ENCODE measurements around the gene RGS8. TPM values are rescaled to one million over a fixed set of nuclear protein-coding genes. Genes with fewer than 3 reads are reported as not detected.

Gene RGS8
- total RNA-seq, 1 experiment from 2014 or later, result not detected

DNA sequence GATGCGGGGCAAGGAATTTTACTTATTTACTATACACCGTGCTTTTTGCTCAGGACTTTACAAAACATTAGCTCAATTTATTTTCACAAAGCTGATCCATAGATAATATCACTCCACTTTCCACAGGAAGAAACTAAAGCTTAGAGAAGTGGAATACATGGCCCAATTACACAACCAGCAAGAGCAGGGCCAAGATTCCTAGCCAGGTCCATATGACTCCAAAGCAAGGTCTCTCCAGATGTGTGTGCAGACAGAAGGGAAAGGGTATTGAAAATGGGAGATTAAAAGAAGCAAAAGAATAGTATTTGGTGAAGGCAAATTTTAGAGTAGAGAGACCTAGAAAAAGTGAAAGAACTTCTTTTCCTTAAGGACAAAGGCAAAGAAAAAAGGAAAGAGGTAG, 30.4 kb downstream of the RGS8 start:
- no peaks in the 10 kb centered on the region for H3K4me1 Mint-ChIP-seq (ENCODE audit: insufficient read depth, unreplicated experiment)
- intact Hi-C loops (cut with micrococcal nuclease), result no loop called here
- TF ChIP-seq CTCF (IDR thresholded peaks at IDR 0.05; ENCODE audit: unreplicated experiment), result no peak
- ChIA-PET CTCF (interaction anchor here (0.6 kb wide), 1 partner anchor 41 kb away, joined by 3 read pairs; no protein-coding TSS in a partner anchor), POLR2A (interaction anchor here (0.6 to 1.5 kb wide), 2 partner anchors 11 to 14 kb away, joined by 3 to 6 read pairs; no protein-coding TSS in a partner anchor)
- no peak overlapping the region for H3K4me3 Mint-ChIP-seq (ENCODE audit: unreplicated experiment)
- no peak overlapping the region for H3K27ac Mint-ChIP-seq (ENCODE audit: low read depth, unreplicated experiment)
- no peak for DNase-seq (ENCODE audit: unreplicated experiment)
- H3K36me3 Mint-ChIP-seq (ENCODE audit: insufficient read depth, unreplicated experiment), result no peaks in the 10 kb centered on the region
- no peaks in the 10 kb centered on the region for H3K27me3 Mint-ChIP-seq (ENCODE audit: insufficient read depth, unreplicated experiment)
- no peaks in the 10 kb centered on the region for H3K9me3 Mint-ChIP-seq (ENCODE audit: unreplicated experiment)
- no TSS peak for BruUV-seq (replicated peaks)

GRCh38 chr1:182652933-182653332, 31.5 kb downstream of the RGS8 start:
- no peaks in the 10 kb centered on the region for H3K4me1 Mint-ChIP-seq (ENCODE audit: insufficient read depth, unreplicated experiment)
- TF ChIP-seq CTCF (IDR thresholded peaks at IDR 0.05; ENCODE audit: unreplicated experiment), result no peak
- no TSS peak for BruUV-seq (replicated peaks)
- no peaks in the 10 kb centered on the region for H3K36me3 Mint-ChIP-seq (ENCODE audit: insufficient read depth, unreplicated experiment)
- H3K27ac Mint-ChIP-seq (ENCODE audit: low read depth, unreplicated experiment), result no peak overlapping the region
- intact Hi-C loops (cut with micrococcal nuclease), result no loop called here
- H3K9me3 Mint-ChIP-seq (ENCODE audit: unreplicated experiment), result no peaks in the 10 kb centered on the region
- DNase-seq (ENCODE audit: unreplicated experiment), result no peak
- no peaks in the 10 kb centered on the region for H3K27me3 Mint-ChIP-seq (ENCODE audit: insufficient read depth, unreplicated experiment)
- CTCF ChIA-PET, result interaction anchor here (0.6 to 1.2 kb wide), 2 partner anchors 132 to 253 kb away, joined by 4 to 5 read pairs; no protein-coding TSS in a partner anchor
- no peak overlapping the region for H3K4me3 Mint-ChIP-seq (ENCODE audit: unreplicated experiment)
- POLR2A ChIA-PET, result interaction anchor here (0.6 to 1.5 kb wide), 4 partner anchors 10 to 136 kb away, joined by 3 to 6 read pairs (median 4); no protein-coding TSS in a partner anchor

DNA sequence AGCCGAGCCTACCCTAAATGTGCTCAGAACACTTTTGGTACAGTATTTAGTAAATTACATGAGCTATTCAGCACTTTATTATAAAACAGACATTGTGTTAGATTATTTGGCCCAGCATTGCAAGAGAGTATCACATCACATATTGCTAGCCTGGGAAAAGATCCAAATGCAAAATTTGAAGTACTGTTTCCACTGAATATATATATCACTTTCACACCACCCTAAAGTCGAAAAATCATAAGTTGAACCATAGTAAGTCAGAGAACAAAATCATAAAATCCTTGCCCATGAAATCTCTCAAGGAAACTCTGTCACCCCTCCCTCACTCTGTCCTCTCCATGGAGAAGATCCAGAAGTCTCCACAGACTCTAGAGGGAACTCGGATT, 33.1 kb downstream of the RGS8 start:
- CTCF ChIA-PET, result interaction anchor here (0.6 to 1.5 kb wide), 3 partner anchors 9 to 716 kb away, joined by 3 to 4 read pairs (median 4); no protein-coding TSS in a partner anchor
- no peak overlapping the region for H3K4me3 Mint-ChIP-seq (ENCODE audit: unreplicated experiment)
- H3K36me3 Mint-ChIP-seq (ENCODE audit: insufficient read depth, unreplicated experiment), result no peaks in the 10 kb centered on the region
- TF ChIP-seq CTCF (IDR thresholded peaks at IDR 0.05; ENCODE audit: unreplicated experiment), result no peak
- BruUV-seq (replicated peaks), result no TSS peak
- H3K4me1 Mint-ChIP-seq (ENCODE audit: insufficient read depth, unreplicated experiment), result no peaks in the 10 kb centered on the region
- H3K27ac Mint-ChIP-seq (ENCODE audit: low read depth, unreplicated experiment), result no peak overlapping the region
- no peak for DNase-seq (ENCODE audit: unreplicated experiment)
- H3K27me3 Mint-ChIP-seq (ENCODE audit: insufficient read depth, unreplicated experiment), result no peaks in the 10 kb centered on the region
- H3K9me3 Mint-ChIP-seq (ENCODE audit: unreplicated experiment), result no peaks in the 10 kb centered on the region
- POLR2A ChIA-PET, result interaction anchor here (1.7 kb wide), 1 partner anchor 10 kb away, joined by 4 read pairs; no protein-coding TSS in a partner anchor
- intact Hi-C loops (cut with micrococcal nuclease), result no loop called here

GRCh38 chr1:182650678-182651338, 33.6 kb downstream of the RGS8 start:
- Mint-ChIP-seq H3K4me3 (ENCODE audit: unreplicated experiment) (no peak overlapping the region), H3K9me3 (ENCODE audit: unreplicated experiment) (no peaks in the 10 kb centered on the region), H3K36me3 (ENCODE audit: insufficient read depth, unreplicated experiment) (no peaks in the 10 kb centered on the region), H3K4me1 (ENCODE audit: insufficient read depth, unreplicated experiment) (no peaks in the 10 kb centered on the region), H3K27me3 (ENCODE audit: insufficient read depth, unreplicated experiment) (no peaks in the 10 kb centered on the region), H3K27ac (ENCODE audit: low read depth, unreplicated experiment) (no peak overlapping the region)
- no peak for DNase-seq (ENCODE audit: unreplicated experiment)
- BruUV-seq (replicated peaks), result no TSS peak
- intact Hi-C loops (cut with micrococcal nuclease), result no loop called here
- ChIA-PET CTCF (interaction anchor here (0.6 to 1.5 kb wide), 4 partner anchors 9 to 717 kb away, joined by 3 to 4 read pairs (median 4); no protein-coding TSS in a partner anchor), POLR2A (interaction anchor here (1.7 kb wide), 1 partner anchor 11 kb away, joined by 4 read pairs; no protein-coding TSS in a partner anchor)
- no peak for TF ChIP-seq CTCF (IDR thresholded peaks at IDR 0.05; ENCODE audit: unreplicated experiment)
